Measurements from ENCODE around the gene SNW1.

- TF ChIP-seq CREB1 (IDR thresholded peaks at IDR 0.05; ENCODE audit: low read depth) (no peak), ZBTB7A (IDR thresholded peaks at IDR 0.05; ENCODE audit: low read depth) (no peak), CEBPB (IDR thresholded peaks at IDR 0.05) (no peak), EGR1 (IDR thresholded peaks at IDR 0.05) (no peak), TEAD4 (IDR thresholded peaks at IDR 0.05) (no peak), EP300 (IDR thresholded peaks at IDR 0.05; ENCODE audit: borderline replicate concordance) (no peak), YY1 (IDR thresholded peaks at IDR 0.05; ENCODE audit: low read depth) (no peak), REST (IDR thresholded peaks at IDR 0.05; ENCODE audit: low read depth) (no peak), TAF1 (IDR thresholded peaks at IDR 0.05; ENCODE audit: low read depth) (no peak), FOXM1 (IDR thresholded peaks at IDR 0.05; ENCODE audit: borderline replicate concordance, low read depth) (no peak), NFIC (IDR thresholded peaks at IDR 0.05) (no peak), MAX (IDR thresholded peaks at IDR 0.05) (no peak)
Measured at GRCh38 chr14:77730976-77731497, 29.9 kb downstream of the SNW1 start.
